GM18861 (cell line): ENCODE measurements around the gene ZGPAT.
A peak's percentile ranks its signal among the peaks of the same experiment; 100 is the strongest.
"Not testable (repeated sequence)": the region's sequence is repeated elsewhere in the genome, so short reads cannot be mapped to it uniquely, and the experiment has no call there.

Source experiments
- ATAC-seq: cut with Tn5 transposase; IDR thresholded peaks from one replicate; pipeline ENCODE4 v1.9.1; 2021; ENCODE audit not compliant: unreplicated experiment

The ZGPAT gene

GRCh38 chr20:63707558-63708300 is at the start of gene ZGPAT, which contains the start of gene ARFRP1:
Gene ZGPAT, plus strand, starts transcription at chr20:63708039. Its CDS starts 542 bp downstream, at chr20:63708581.
Gene ARFRP1, minus strand, starts transcription at chr20:63707976. Its CDS starts 885 bp downstream, at chr20:63707091.
- ATAC-seq, result peak; percentile 66

DNA sequence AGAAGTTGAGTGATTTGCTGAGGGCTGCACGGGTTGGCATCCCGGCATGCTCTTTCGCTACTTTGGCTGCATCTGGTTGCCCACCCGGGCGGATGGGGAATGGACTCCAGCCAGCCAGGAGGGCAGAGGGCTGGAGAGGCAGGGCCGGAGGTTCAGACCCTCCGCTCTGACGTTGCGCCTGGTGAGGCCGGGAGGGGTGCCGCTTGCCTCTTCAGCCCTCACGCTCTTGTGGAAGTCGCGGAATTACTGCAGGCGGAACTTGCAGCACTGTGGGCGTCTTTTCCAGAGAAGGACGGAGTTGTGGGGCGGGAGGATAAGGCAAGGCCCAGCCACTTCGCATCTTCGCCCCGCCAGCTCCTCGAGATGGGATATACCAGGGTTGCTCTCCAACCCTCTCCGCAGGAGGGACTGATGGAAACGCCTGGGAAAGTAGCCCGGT is 49.1 kb upstream of the ZGPAT start:
- ATAC-seq, result no peak

DNA sequence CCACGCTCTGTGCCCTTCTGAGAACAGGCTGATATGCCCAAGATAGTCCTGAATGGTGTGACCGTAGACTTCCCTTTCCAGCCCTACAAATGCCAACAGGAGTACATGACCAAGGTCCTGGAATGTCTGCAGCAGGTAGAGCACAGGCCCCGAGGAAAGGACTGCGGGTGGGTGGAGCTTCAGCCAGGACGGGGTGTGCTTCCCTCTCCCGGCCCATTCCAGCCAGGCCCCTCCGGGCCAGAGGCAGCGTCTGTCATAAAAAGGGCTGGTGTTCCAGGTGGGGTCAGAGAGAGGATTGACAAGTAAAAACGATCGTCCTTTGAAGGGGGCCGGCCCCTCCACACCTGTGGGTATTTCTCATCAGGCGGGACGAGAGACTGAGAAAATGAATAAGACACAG is 48.5 kb upstream of the ZGPAT start:
- no peak for ATAC-seq

- ATAC-seq, result not testable (repeated sequence)
These were observed 47.7 kb upstream of the ZGPAT start for GRCh38 chr20:63660174-63660573.

DNA sequence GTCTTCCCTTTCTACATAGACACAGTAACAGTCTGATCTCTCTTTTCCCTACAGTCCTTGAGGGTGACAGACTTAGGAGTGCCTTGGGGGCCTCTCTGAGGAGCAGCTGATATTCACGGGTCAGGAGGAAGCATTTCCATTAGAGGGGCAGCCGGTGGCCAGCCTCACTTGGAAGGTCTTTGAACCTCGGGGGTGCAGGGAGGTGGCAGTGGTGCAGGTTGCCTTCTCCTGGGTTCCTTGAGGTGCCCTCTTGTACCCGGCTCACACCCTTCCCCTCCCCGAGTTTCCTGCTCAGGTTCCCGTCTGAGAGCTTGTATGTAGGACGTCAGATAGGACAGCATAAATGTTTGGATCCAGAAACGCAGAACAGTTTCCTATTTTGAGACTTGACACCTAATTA is 47.2 kb upstream of the ZGPAT start:
- ATAC-seq, result no peak

- no peak for ATAC-seq
These were observed 46.7 kb upstream of the ZGPAT start for GRCh38 chr20:63661108-63661507.

GRCh38 chr20:63661959-63662812 is 45.7 kb upstream of the ZGPAT start:
- ATAC-seq, result no peak

DNA sequence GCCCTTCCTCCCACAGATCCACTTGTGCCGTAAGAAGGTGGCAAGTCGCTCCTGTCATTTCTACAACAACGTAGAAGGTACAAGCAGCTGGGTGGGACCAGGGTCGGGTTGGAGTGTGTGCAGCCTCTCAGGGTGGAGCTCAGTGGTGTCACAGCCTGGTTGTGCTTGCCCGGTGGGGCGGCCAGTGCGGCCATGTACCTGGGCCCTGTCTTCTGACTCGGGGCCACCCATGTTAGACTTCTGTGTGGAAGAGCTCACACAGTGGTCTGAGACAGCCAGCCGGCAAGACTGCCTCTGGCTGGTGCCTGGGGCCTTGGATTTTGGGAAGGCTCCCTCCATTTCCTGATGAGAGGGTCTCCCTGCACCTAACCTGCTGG is 45.0 kb upstream of the ZGPAT start:
- ATAC-seq, result no peak

DNA sequence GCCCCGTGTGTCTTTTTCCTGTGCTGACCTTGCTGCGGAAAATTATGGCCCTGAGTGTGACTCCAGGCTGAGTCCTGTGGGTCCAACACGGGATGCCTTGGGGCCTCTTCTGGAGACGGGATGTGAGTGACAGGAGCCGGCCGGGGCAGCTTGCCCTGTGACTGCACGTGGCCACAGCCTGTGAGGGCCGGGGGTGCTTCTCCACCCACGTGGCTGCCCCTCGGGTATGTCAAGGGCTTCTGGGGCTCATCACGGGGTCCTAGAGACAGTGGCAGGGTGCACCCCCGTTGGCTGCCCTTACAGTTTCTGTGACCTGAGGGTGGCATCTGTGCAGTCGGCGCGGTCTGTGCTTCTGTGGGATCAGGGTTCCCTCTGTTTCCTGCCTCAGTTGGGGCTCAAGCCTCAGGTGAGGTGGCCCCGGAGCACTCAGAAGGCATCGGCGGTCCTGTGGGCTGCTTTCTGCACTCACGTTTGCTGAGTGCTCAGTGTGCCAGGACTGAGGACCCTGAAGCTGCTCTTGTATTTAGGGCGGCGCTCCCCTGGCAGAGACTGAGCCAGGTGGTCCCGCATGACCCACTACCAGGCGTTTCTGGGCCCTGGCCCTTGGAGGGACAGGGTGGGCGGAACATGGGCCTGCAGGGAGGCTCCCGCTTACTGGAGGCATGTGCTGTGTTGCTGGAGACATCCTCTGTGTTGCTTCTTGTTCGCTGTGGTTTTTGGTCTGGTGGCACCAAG is 44.3 kb upstream of the ZGPAT start:
- no peak for ATAC-seq

DNA sequence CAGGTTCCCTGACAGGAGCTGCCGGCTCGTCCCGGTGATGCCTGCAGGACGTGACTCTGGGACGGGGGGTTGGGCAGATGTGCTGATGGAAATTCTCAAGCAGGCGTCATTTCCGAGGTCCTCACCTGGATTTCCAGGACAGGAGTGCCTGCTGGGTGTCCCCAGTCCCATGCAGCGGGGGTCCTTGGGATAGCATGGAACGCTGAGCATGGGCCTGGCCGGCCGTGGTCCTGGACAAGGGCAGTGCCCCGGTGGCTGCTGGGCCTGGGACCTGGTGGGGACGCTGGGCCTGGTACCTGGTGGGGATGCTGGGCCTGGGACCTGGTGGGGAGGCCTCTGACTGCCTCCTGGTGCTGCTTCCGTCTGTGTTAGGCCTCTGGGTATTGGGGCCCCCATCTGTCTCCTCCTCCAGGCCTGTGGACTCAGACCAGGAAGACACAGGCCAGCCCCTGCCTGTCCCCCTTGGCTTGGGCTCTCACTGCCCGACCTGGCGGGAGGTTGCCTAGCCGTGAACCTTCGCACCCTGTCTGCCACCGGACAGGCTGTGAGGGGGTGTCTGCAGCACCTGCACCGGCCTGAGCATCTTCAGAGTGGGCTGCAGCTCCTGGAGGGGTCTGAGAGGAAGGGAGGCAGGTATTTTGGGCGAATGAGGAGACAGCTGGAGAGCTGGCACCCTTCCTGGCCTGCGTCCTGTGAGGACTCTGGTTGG is 43.5 kb upstream of the ZGPAT start:
- ATAC-seq, result no peak

DNA sequence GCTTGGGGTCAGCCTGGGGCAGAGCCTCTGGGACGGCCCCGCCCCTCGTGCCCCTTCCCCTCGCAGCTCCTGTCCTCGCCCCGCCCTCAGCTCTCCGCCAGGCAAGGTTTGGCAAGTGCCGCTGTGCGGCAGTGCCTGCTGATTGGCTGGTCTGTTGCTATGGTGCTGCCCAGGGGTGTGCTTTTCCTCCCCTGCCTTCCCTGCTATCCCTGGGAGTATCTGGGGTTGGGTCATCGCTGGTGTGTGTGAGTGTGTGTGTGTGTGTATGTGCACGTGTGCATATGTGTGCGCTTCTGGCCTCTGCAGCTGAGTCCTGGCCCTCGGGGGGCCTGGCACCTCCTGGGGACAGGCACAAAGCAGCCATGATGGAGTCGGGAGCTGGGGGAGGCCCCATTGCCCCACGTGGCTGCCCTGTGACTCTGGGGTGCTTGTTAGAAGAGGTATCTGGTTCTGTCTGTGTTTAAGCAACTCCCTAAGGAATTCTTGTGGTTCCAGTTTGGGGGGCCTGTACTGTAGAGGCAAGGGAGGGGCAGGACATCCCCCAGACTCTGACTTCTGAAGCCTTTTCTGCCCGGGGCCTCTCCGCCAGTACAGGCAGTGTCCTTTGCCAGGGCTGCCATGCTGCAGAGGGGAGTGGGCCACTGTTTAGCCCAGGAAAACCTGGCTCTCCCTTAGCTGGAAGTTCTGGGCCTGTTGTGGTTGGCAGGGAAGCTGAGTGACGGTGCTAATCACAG is 42.8 kb upstream of the ZGPAT start:
- no peak for ATAC-seq

- ATAC-seq, result no peak
These were observed 42.1 kb upstream of the ZGPAT start for GRCh38 chr20:63665708-63666107.

DNA sequence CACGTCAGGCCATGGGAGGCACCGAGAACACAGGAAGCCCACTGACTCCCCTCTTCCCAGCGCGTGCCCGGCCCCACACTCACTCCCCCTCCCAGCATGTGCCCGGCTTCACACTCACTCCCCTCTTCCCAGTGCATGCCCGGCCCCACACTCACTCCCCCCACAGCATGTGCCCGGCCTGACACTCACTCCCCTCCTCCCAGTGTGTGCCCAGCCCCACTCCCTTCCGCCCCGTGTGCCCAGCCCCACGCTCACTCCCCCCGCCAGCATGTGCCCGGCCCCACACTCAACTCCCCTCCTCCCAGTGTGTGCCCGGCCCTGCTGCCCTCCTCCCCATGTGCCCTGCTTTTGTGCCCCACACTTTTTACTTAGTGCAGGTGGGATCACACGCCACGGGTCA is 40.0 kb upstream of the ZGPAT start:
- ATAC-seq, result no peak

- no peak for ATAC-seq
These were observed 39.5 kb upstream of the ZGPAT start for GRCh38 chr20:63668351-63668750.

DNA sequence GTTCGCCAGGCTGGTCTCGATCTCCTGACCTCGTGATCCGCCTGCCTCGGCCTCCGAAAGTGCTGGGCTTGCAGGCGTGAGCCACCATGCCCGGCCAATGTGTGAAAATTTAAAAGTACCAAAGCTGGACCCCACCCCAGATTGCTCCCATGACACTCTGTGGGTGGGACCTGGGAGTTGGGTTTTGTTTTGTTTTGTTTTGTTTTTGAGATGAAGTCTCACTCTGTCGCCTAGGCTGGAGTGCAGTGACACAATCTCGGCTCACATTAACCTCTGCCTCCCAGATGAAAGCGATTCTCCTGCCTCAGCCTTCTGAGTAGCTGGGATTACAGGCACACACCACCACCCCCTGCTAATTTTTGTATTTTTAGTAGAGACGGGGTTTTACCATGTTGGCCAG is 36.1 kb upstream of the ZGPAT start:
- not testable (repeated sequence) for ATAC-seq

DNA sequence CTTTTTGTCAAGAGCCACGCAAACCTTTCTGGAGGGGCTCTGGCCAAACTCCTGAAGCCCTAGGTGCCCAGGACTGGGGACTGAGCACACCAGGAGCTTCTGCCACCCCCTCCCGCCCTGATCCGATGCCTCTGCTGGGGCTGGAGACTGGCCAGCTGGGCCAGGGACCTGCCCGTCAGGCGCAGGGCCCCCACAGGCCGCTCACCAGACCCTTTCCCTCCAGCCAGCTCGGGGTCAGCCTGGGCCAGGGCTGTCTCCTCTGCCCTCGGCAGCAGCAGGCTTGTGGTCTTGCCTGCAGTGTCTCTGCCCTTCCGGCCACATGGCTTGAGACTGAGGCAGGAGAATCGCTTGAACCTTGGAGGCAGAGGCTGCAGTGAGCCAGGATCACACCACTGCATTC is 35.2 kb upstream of the ZGPAT start:
- ATAC-seq, result no peak

DNA sequence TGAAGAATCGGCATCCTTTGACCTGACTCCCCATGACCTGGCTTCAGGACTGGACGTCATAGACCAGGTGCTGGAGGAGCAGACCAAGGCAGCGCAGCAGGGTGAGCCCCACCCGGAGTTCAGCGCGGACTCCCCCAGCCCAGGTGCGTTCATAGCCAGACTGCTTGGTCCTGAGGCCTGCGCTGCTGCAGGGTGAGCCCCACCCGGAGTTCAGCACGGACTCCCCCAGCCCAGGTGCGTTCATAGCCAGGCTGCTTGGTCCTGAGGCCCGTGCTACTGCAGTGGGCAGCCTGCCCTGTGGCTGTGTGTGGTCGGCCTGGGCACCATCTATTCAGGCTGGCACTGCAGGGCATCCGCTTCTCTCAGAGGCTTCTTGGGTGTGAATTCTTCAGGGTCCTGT is 33.9 kb upstream of the ZGPAT start:
- no peak for ATAC-seq

DNA sequence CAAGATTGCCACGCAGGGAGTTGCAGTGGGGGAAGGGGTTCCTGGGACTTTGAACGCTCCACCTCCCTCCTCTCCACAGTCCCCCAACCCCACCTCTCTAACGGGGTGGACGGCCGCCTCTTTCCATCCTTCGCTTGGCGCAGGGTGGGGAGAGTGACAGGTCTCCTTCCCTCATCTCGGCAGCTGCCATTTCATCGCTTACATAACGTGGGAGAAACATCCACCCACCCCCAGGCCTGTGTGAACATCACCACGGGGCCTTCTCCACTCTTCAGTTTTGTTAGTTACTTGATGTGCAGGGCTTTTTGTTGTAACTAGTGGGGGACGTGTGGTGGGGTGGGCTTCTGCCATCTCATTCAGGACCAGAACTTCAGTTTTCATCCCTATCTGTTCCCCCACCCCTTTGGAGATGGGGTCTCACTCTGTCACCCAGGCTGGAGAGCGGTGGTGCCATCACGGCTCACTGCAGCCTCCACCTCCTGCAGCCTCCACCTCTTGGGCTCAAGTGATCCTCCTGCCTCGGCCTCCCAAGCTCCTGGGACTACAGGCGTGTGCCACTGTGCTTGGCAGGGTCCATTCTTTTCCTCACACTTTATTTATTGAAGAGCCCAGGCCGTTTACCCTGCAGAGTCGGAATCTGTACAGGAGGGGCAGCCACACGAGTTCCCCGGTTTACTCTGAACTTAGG is 32.0 kb upstream of the ZGPAT start:
- ATAC-seq, result no peak

GRCh38 chr20:63678071-63678470 is 29.8 kb upstream of the ZGPAT start:
- no peak for ATAC-seq
